Natural killer cell (primary cell): Measurements from ENCODE around the gene WASF2. TPM values are rescaled to one million over a fixed set of nuclear protein-coding genes. Genes with fewer than 3 reads are reported as not detected.
"Not testable (repeated sequence)": the region's sequence is repeated elsewhere in the genome, so short reads cannot be mapped to it uniquely, and the experiment has no call there.

Experiments used
- ATAC-seq, 3 donors: fragments of 150-1000 bp in 2 of 3; fragments of 200-7000 bp in 1 of 3; cut with Tn5 transposase; 1 replicate in 1 of 3; 2 replicates in 2 of 3; pipeline ENCODE4 v1.10.0; 2021; ENCODE audit warnings: mild to moderate bottlenecking in 2 of 3, moderate library complexity in 2 of 3
- DNase-seq, 2 donors: peaks; one replicate each; pipeline versions ENCODE4 v3.0.0 to v3.0.0-alpha.2; 2013 to 2021; ENCODE audit warnings: mixed read lengths in 1 of 2
- H3K27ac ChIP-seq: one replicate; pipeline ENCODE4 v1.5.1; 2013; ENCODE audit warnings: mild to moderate bottlenecking, low read length
- H3K27me3 ChIP-seq: one replicate; pipeline ENCODE4 v1.6.1; 2013; ENCODE audit warnings: low read length; ENCODE audit not compliant: control insufficient read depth, insufficient read depth
- H3K36me3 ChIP-seq: one replicate; pipeline ENCODE4 v1.6.1; 2013; ENCODE audit warnings: low read length; ENCODE audit not compliant: control insufficient read depth, insufficient read depth
- H3K4me1 ChIP-seq: one replicate; pipeline ENCODE4 v1.6.1; 2013; ENCODE audit warnings: low read length; ENCODE audit not compliant: control insufficient read depth, insufficient read depth
- H3K4me3 ChIP-seq: one replicate; pipeline ENCODE4 v1.5.1; 2013; ENCODE audit warnings: low read length
- H3K9me3 ChIP-seq: one replicate; pipeline ENCODE4 v1.6.1; 2013; ENCODE audit warnings: low read length; ENCODE audit not compliant: control insufficient read depth, insufficient read depth
- H3K27ac Mint-ChIP-seq, 2 donors: one replicate each; pipeline ENCODE4 v1.8.0; 2022; ENCODE audit warnings: mild to moderate bottlenecking in 2 of 2, mixed read lengths in 2 of 2, moderate library complexity in 1 of 2
- H3K27me3 Mint-ChIP-seq, 2 donors: one replicate each; pipeline ENCODE4 v1.8.0; 2022; ENCODE audit warnings: low read depth in 2 of 2, mixed read lengths in 2 of 2
- H3K36me3 Mint-ChIP-seq: one replicate; pipeline ENCODE4 v1.8.0; 2022; ENCODE audit warnings: mixed read lengths
- H3K4me1 Mint-ChIP-seq, 2 donors: one replicate each; pipeline ENCODE4 v1.8.0; 2022; ENCODE audit warnings: mixed read lengths in 2 of 2
- H3K4me3 Mint-ChIP-seq: one replicate; pipeline ENCODE4 v1.8.0; 2022; ENCODE audit warnings: mild to moderate bottlenecking, moderate library complexity, mixed read lengths
- H3K9me3 Mint-ChIP-seq, 2 donors: one replicate each; pipeline ENCODE4 v1.8.0; 2022; ENCODE audit warnings: mixed read lengths in 2 of 2
- CTCF ChIP-seq: fragments of 200-600 bp; IDR thresholded peaks from one replicate; pipeline ENCODE4 v1.8.0; 2022; ENCODE audit warnings: antibody characterized with exemption
- WGBS: methylation state at CpG from one replicate; pipeline ENCODE4 v1.1.7; 2013; ENCODE audit warnings: missing lambda C conversion rate; ENCODE audit not compliant: insufficient coverage; 5-methylcytosine and 5-hydroxymethylcytosine counted together
- intact Hi-C: fragments of 100-400 bp; cut with micrococcal nuclease; formaldehyde crosslinking; loops from one replicate; pipeline ENCODE4 v1.14.2; 2022
- total RNA-seq, 4 donors: library from RNA; stranded (reverse); fragments of 120-200 nt in 1 of 4; gene quantifications; one replicate each; pipeline versions ENCODE4 v1.2.3 to v1.2.4, GENCODE V29; 2013 to 2022

The WASF2 gene
- total RNA-seq, 3 donors from 2014 or later (not counting 1 experiment from before 2014, with no cell fraction given) = 137 to 153 (median 143) TPM

- Mint-ChIP-seq H3K27ac (no peak overlapping the region), H3K27me3 (no peaks in the 10 kb centered on the region), H3K4me1 (peaks cover 16 to 18% of the 10 kb centered on the region in 2 donors), H3K9me3 (no peaks in the 10 kb centered on the region), H3K4me3 (no peak overlapping the region), H3K36me3 (peaks cover 10% of the 10 kb centered on the region)
- no peak for ATAC-seq
- TF ChIP-seq CTCF = no peak
- WGBS = 100% methylated on average over 3 of the region's 4 CpGs
- Histone ChIP-seq H3K36me3 (peaks cover 89% of the 10 kb centered on the region), H3K27me3 (no peaks in the 10 kb centered on the region), H3K4me1 (peaks cover 8% of the 10 kb centered on the region), H3K4me3 (no peak overlapping the region), H3K9me3 (no peaks in the 10 kb centered on the region), H3K27ac (no peak overlapping the region)
- intact Hi-C loops = no loop called here
- DNase-seq = no peak
These were observed 77.5 kb downstream of the WASF2 start for GRCh38 chr1:27412502-27412901.

- no peak overlapping the region for H3K27ac ChIP-seq
- peaks cover 5% of the 10 kb centered on the region for H3K4me1 ChIP-seq
- no peak for DNase-seq
- TF ChIP-seq CTCF = no peak
- H3K27ac Mint-ChIP-seq = no peak overlapping the region
- H3K36me3 ChIP-seq = peaks cover 80% of the 10 kb centered on the region
- no peak overlapping the region for H3K4me3 ChIP-seq
- 97% methylated on average over 2 of the region's 2 CpGs for WGBS
- peaks cover under 1% of the 10 kb centered on the region in 2 donors for H3K4me1 Mint-ChIP-seq
- no peaks in the 10 kb centered on the region for H3K9me3 ChIP-seq
- no peaks in the 10 kb centered on the region for H3K27me3 ChIP-seq
- H3K4me3 Mint-ChIP-seq = no peak overlapping the region
- H3K9me3 Mint-ChIP-seq = no peaks in the 10 kb centered on the region
- H3K27me3 Mint-ChIP-seq = no peaks in the 10 kb centered on the region
- intact Hi-C loops = no loop called here
- ATAC-seq = no peak
- H3K36me3 Mint-ChIP-seq = peaks cover 10% of the 10 kb centered on the region
These were observed 79.3 kb downstream of the WASF2 start for GRCh38 chr1:27410709-27411108.

- Histone ChIP-seq H3K4me1 (peaks cover 7% of the 10 kb centered on the region), H3K9me3 (no peaks in the 10 kb centered on the region), H3K27me3 (no peaks in the 10 kb centered on the region), H3K36me3 (peaks cover 70% of the 10 kb centered on the region), H3K27ac (no peak overlapping the region), H3K4me3 (no peak overlapping the region)
- peaks cover 3% of the 10 kb centered on the region for H3K36me3 Mint-ChIP-seq
- H3K27ac Mint-ChIP-seq = no peak overlapping the region
- H3K4me1 Mint-ChIP-seq = peaks cover 0 to under 1% of the 10 kb centered on the region in 2 donors
- WGBS = 94% methylated on average over 11 of the region's 11 CpGs
- ATAC-seq (no peak), DNase-seq (no peak)
- no peaks in the 10 kb centered on the region for H3K27me3 Mint-ChIP-seq
- TF ChIP-seq CTCF = no peak
- H3K4me3 Mint-ChIP-seq = no peak overlapping the region
- intact Hi-C loops = no loop called here
- no peaks in the 10 kb centered on the region for H3K9me3 Mint-ChIP-seq
These were observed 80.3 kb downstream of the WASF2 start for GRCh38 chr1:27409669-27410068.

- Mint-ChIP-seq H3K4me3 (no peak overlapping the region), H3K4me1 (peaks cover 15% of the 10 kb centered on the region in 2 donors), H3K36me3 (no peaks in the 10 kb centered on the region), H3K27me3 (no peaks in the 10 kb centered on the region), H3K9me3 (no peaks in the 10 kb centered on the region), H3K27ac (no peak overlapping the region)
- Histone ChIP-seq H3K36me3 (peaks cover 55% of the 10 kb centered on the region), H3K27me3 (no peaks in the 10 kb centered on the region), H3K4me3 (no peak overlapping the region), H3K4me1 (peaks cover 20% of the 10 kb centered on the region), H3K27ac (no peak overlapping the region), H3K9me3 (no peaks in the 10 kb centered on the region)
- DNase-seq = no peak
- intact Hi-C loops = no loop called here
- ATAC-seq = no peak
- WGBS = 96% methylated on average over 9 of the region's 9 CpGs
- no peak for TF ChIP-seq CTCF
These were observed 81.8 kb downstream of the WASF2 start for GRCh38 chr1:27408151-27408550.

GRCh38 chr1:27406791-27407190 lies 83.2 kb downstream of the WASF2 start:
- H3K27ac ChIP-seq, H3K27me3 Mint-ChIP-seq, H3K4me3 ChIP-seq, intact Hi-C loops, H3K36me3 Mint-ChIP-seq, H3K9me3 Mint-ChIP-seq, H3K27ac Mint-ChIP-seq, H3K9me3 ChIP-seq, DNase-seq, H3K27me3 ChIP-seq, H3K4me3 Mint-ChIP-seq, ATAC-seq: not testable (repeated sequence)
- peaks cover 34% of the 10 kb centered on the region for H3K4me1 ChIP-seq
- peaks cover 21 to 24% of the 10 kb centered on the region in 2 donors for H3K4me1 Mint-ChIP-seq
- H3K36me3 ChIP-seq = peaks cover 42% of the 10 kb centered on the region
- WGBS = 84% methylated on average over 2 of the region's 2 CpGs
